Stomach (tissue), 4 donors: Measurements from ENCODE around the gene EPHA10.

Source experiments
- CTCF ChIP-seq, 7 experiments: fragments of 450-650 bp in 4 of 7; fragments of 200-600 bp in 3 of 7; sonication (generic) in 3 of 7; IDR thresholded peaks; one replicate each; pipeline ENCODE4 v1.5.1; 2016 to 2019; ENCODE audit warnings: antibody characterized with exemption in 7 of 7, control low read depth in 2 of 7, mild to moderate bottlenecking in 1 of 7
- EP300 ChIP-seq: sonication (generic); formaldehyde crosslinking; IDR thresholded peaks from one replicate; pipeline ENCODE4 v1.6.1; 2017; ENCODE audit warnings: antibody characterized with exemption
- POLR2A ChIP-seq, 4 donors: fragments of 450-650 bp; IDR thresholded peaks; one replicate each; pipeline ENCODE4 v1.6.1; 2016; ENCODE audit warnings: antibody characterized with exemption in 4 of 4, control low read depth in 2 of 4, mild to moderate bottlenecking in 1 of 4, moderate library complexity in 1 of 4
- POLR2AphosphoS5 ChIP-seq, 3 donors: sonication (generic); formaldehyde crosslinking; IDR thresholded peaks; one replicate each; pipeline ENCODE4 v1.6.1; 2016; ENCODE audit warnings: antibody characterized with exemption in 3 of 3

GRCh38 chr1:37688926-37689325 lies 76.0 kb downstream of the EPHA10 start:
- TF ChIP-seq CTCF (IDR thresholded peaks at IDR 0.05): no peak
- TF ChIP-seq POLR2A (IDR thresholded peaks at IDR 0.05): no peak
- no peak for TF ChIP-seq POLR2AphosphoS5 (IDR thresholded peaks at IDR 0.05)
- TF ChIP-seq EP300: no peak
